PC-9 (cell line): Measurements from ENCODE around the gene BNIPL.

ENCODE experiments used
- EZH2 ChIP-seq: fragments of 200-600 bp; sonication (generic); IDR thresholded peaks from 2 replicates; pipeline ENCODE4 v1.8.0; 2017; ENCODE audit warnings: antibody characterized with exemption, low read depth
- TF ChIP-seq, protein P1 (sequence below): fragments of 200-600 bp; sonication (generic); conservative IDR thresholded peaks from 2 replicates; pipeline ENCODE4 v1.6.1; 2017; ENCODE audit warnings: mixed run types, antibody characterized with exemption, mild to moderate bottlenecking, moderate library complexity

DNA sequence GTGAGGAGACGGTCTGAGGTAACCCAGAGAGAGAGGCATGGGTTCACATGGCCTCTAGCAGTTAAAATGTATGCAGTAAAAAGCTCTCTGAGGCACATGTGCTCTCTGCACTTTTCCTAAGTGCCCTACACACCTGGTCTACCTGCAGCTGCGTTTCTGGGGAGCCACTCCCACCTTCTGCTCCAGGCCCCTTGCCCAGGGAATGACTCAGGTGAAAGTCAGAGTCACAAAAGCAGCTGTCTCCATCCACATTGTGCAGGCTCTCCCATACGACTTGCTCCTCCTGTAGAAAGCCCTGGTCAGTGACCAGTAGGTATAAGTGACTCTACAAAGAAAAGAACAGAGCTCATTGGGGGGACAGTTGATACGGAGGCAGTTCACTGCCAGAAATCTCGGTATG lies 38.4 kb upstream of the BNIPL start:
- TF ChIP-seq, protein P1, sequence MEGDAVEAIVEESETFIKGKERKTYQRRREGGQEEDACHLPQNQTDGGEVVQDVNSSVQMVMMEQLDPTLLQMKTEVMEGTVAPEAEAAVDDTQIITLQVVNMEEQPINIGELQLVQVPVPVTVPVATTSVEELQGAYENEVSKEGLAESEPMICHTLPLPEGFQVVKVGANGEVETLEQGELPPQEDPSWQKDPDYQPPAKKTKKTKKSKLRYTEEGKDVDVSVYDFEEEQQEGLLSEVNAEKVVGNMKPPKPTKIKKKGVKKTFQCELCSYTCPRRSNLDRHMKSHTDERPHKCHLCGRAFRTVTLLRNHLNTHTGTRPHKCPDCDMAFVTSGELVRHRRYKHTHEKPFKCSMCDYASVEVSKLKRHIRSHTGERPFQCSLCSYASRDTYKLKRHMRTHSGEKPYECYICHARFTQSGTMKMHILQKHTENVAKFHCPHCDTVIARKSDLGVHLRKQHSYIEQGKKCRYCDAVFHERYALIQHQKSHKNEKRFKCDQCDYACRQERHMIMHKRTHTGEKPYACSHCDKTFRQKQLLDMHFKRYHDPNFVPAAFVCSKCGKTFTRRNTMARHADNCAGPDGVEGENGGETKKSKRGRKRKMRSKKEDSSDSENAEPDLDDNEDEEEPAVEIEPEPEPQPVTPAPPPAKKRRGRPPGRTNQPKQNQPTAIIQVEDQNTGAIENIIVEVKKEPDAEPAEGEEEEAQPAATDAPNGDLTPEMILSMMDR: no peak
- no peak for TF ChIP-seq EZH2
